Measurements from ENCODE around the gene KCNMA1.

- TF ChIP-seq CTCF (IDR thresholded peaks at IDR 0.05; ENCODE audit: low read depth, low read length) (no peak), POLR2A (IDR thresholded peaks at IDR 0.05; ENCODE audit: extremely low read depth, insufficient read length) (no peak), MYC (IDR thresholded peaks at IDR 0.05; ENCODE audit: low read depth, low read length) (no peak), MAX (IDR thresholded peaks at IDR 0.05; ENCODE audit: low read depth, low read length) (no peak)
Measured at GRCh38 chr10:77293773-77294172, 343.8 kb downstream of the KCNMA1 start.

Measured in NB4 (cell line).